ENCODE data around the gene IGLON5. TPM values are rescaled to one million over a fixed set of nuclear protein-coding genes. Genes with fewer than 3 reads are reported as not detected.
A peak's percentile ranks its signal among the peaks of the same experiment; 100 is the strongest.

IGLON5 gene
- total RNA-seq, 4 donors from 2014 or later: not detected

- Histone ChIP-seq H3K9me3 (no peaks in the 10 kb centered on the region), H3K4me3 (peak overlapping the region; percentile 74 to 80), H3K27me3 (no peaks in the 10 kb centered on the region), H3K4me1 (peaks cover 0 to 45% (median 22%) of the 10 kb centered on the region in 3 donors), H3K36me3 (no peaks in the 10 kb centered on the region), H3K27ac (peak overlapping the region; percentile 92 to 98 (median 98))
- WGBS, 2 donors (ENCODE audit: low coverage in 1 of 2): 0% methylated on average over 13 of the region's 15 CpGs; no CpG with 5 or more reads in 1 of the 2 donors
- ATAC-seq: no peak
- TF ChIP-seq EP300 (IDR thresholded peaks at IDR 0.05): no peak
- peak; percentile 98 for TF ChIP-seq POLR2AphosphoS5 (IDR thresholded peaks at IDR 0.05)
- peak; percentile 57 to 79 for TF ChIP-seq POLR2A (IDR thresholded peaks at IDR 0.05)
- TF ChIP-seq CTCF (IDR thresholded peaks at IDR 0.05): no peak
Observed at GRCh38 chr19:51367255-51367564, 55.8 kb downstream of the IGLON5 start.

- peak in 1 of 2 donors; percentile 4 for TF ChIP-seq POLR2A (IDR thresholded peaks at IDR 0.05)
- TF ChIP-seq CTCF (IDR thresholded peaks at IDR 0.05): peak in 3 of 4 experiments; percentile 14 to 29 (median 27)
- no peak for TF ChIP-seq EP300 (IDR thresholded peaks at IDR 0.05)
- peaks cover 0 to 39% (median 18%) of the 10 kb centered on the region in 3 donors for H3K4me1 ChIP-seq
- H3K4me3 ChIP-seq: peak overlapping the region; percentile 74 to 80
- no peaks in the 10 kb centered on the region for H3K27me3 ChIP-seq
- no peaks in the 10 kb centered on the region for H3K9me3 ChIP-seq
- peak overlapping the region; percentile 92 to 98 (median 98) for H3K27ac ChIP-seq
- ATAC-seq: peak; percentile 91
- no CpG with 5 or more reads among the region's 64 CpGs for WGBS, 2 donors (ENCODE audit: low coverage in 1 of 2)
- no peaks in the 10 kb centered on the region for H3K36me3 ChIP-seq
Observed at GRCh38 chr19:51367565-51368365, 56.3 kb downstream of the IGLON5 start.

GRCh38 chr19:51368366-51369282 is 57.2 kb downstream of the IGLON5 start, which contains the start of gene CLDND2:
TSS of gene CLDND2 (minus strand) at chr19:51369003. CDS start at chr19:51368577, 426 bp downstream.
- Histone ChIP-seq H3K4me1 (peaks cover 0 to 31% (median 18%) of the 10 kb centered on the region in 3 donors), H3K27ac (peak within 1 kb of the TSS; percentile 7 to 98 (median 98)), H3K9me3 (no peaks in the 10 kb centered on the region), H3K4me3 (peak within 1 kb of the TSS; percentile 40 to 74), H3K36me3 (no peaks in the 10 kb centered on the region), H3K27me3 (no peaks in the 10 kb centered on the region)
- TF ChIP-seq CTCF (IDR thresholded peaks at IDR 0.05) (no peak), POLR2AphosphoS5 (IDR thresholded peaks at IDR 0.05) (no peak), POLR2A (IDR thresholded peaks at IDR 0.05) (no peak), EP300 (IDR thresholded peaks at IDR 0.05) (no peak)
- no peak for ATAC-seq
- WGBS, 2 donors (ENCODE audit: low coverage in 1 of 2): 89 to 92% methylated on average over 6 to 8 of the region's 23 CpGs

- Histone ChIP-seq H3K9me3 (no peaks in the 10 kb centered on the region), H3K4me3 (no peak overlapping the region), H3K27ac (no peak overlapping the region), H3K27me3 (no peaks in the 10 kb centered on the region), H3K4me1 (peaks cover 0 to 15% (median 8%) of the 10 kb centered on the region in 3 donors), H3K36me3 (no peaks in the 10 kb centered on the region)
- WGBS, 2 donors (ENCODE audit: low coverage in 1 of 2): 58 to 62% methylated on average over 3 to 4 of the region's 4 CpGs
- TF ChIP-seq POLR2A (IDR thresholded peaks at IDR 0.05) (no peak), EP300 (IDR thresholded peaks at IDR 0.05) (no peak)
- ATAC-seq: no peak
Observed at GRCh38 chr19:51370230-51370629, 58.8 kb downstream of the IGLON5 start.

GRCh38 chr19:51371186-51371690 is 59.8 kb downstream of the IGLON5 start:
- Histone ChIP-seq H3K36me3 (no peaks in the 10 kb centered on the region), H3K9me3 (no peaks in the 10 kb centered on the region), H3K4me1 (peaks cover 0 to 9% (median 5%) of the 10 kb centered on the region in 3 donors), H3K27ac (no peak overlapping the region), H3K4me3 (no peak overlapping the region), H3K27me3 (no peaks in the 10 kb centered on the region)
- TF ChIP-seq POLR2A (IDR thresholded peaks at IDR 0.05): no peak
- no peak for TF ChIP-seq POLR2AphosphoS5 (IDR thresholded peaks at IDR 0.05)
- TF ChIP-seq CTCF (IDR thresholded peaks at IDR 0.05): no peak
- TF ChIP-seq EP300 (IDR thresholded peaks at IDR 0.05): no peak
- no peak for ATAC-seq
- WGBS, 2 donors (ENCODE audit: low coverage in 1 of 2): 60 to 100% methylated on average over 2 to 7 of the region's 8 CpGs

Measured in gastroesophageal sphincter (tissue), 4 donors.